Common myeloid progenitor, CD34-positive (primary cell): Measurements from ENCODE around the gene USHBP1.

Source experiments
- CTCF ChIA-PET: fragments of 350-600 bp; sonication (Branson Sonifier 250); formaldehyde crosslinking; loops from one replicate; lab custom pipeline; 2021; ENCODE audit warnings: antibody characterized with exemption; lab: Charles Lee
- POLR2A ChIA-PET: fragments of 350-600 bp; sonication (Branson Sonifier 250); formaldehyde crosslinking; loops from one replicate; lab custom pipeline; 2021; ENCODE audit warnings: antibody characterized with exemption; lab: Charles Lee
- DNase-seq, 3 donors: peaks; one replicate each; pipeline versions ENCODE4 v3.0.0 to v3.0.0-alpha.2; 2013
- H3K27ac ChIP-seq, 2 experiments: 1 replicate in 1 of 2; 2 replicates in 1 of 2; pipeline ENCODE4 v1.7.0; 2013; ENCODE audit warnings: inconsistent platforms in 2 of 2, low read length in 2 of 2, mild to moderate bottlenecking in 2 of 2, low read depth in 1 of 2, moderate library complexity in 1 of 2; ENCODE audit not compliant: severe bottlenecking in 2 of 2, insufficient read depth in 1 of 2, poor library complexity in 1 of 2
- H3K27me3 ChIP-seq, 5 experiments: replicated peaks in 2 of 5; 1 replicate in 3 of 5; 2 replicates in 2 of 5; pipeline versions ENCODE4 v1.6.1 to v1.7.0; 2013; ENCODE audit warnings: low read length in 4 of 5, mild to moderate bottlenecking in 2 of 5, moderate library complexity in 2 of 5, inconsistent platforms in 1 of 5; ENCODE audit not compliant: insufficient read depth in 5 of 5, control insufficient read depth in 4 of 5
- H3K36me3 ChIP-seq, 4 experiments: 1 replicate in 2 of 4; 2 replicates in 2 of 4; pipeline versions ENCODE4 v1.6.1 to v1.7.0; 2013; ENCODE audit warnings: low read length in 3 of 4, control low read depth in 1 of 4, mild to moderate bottlenecking in 1 of 4; ENCODE audit not compliant: control insufficient read depth in 4 of 4, insufficient read depth in 4 of 4
- H3K4me1 ChIP-seq, 4 experiments: 1 replicate in 3 of 4; 2 replicates in 1 of 4; pipeline versions ENCODE4 v1.6.1 to v1.7.1; 2013; ENCODE audit warnings: low read length in 3 of 4, mild to moderate bottlenecking in 3 of 4, control low read depth in 1 of 4, inconsistent platforms in 1 of 4, moderate library complexity in 1 of 4; ENCODE audit not compliant: control insufficient read depth in 4 of 4, insufficient read depth in 4 of 4; ENCODE audit errors: control extremely low read depth in 1 of 4
- H3K4me3 ChIP-seq, 7 experiments: 1 replicate in 4 of 7; 2 replicates in 3 of 7; pipeline versions ENCODE4 v1.5.1 to v1.7.0; 2013; ENCODE audit warnings: mild to moderate bottlenecking in 7 of 7, low read length in 6 of 7, moderate library complexity in 6 of 7, inconsistent platforms in 2 of 7, low read depth in 2 of 7, control low read depth in 1 of 7; ENCODE audit not compliant: insufficient read depth in 4 of 7, control insufficient read depth in 1 of 7; ENCODE audit errors: extremely low read depth in 1 of 7
- H3K9me3 ChIP-seq, 5 experiments: 1 replicate in 4 of 5; 2 replicates in 1 of 5; pipeline versions ENCODE4 v1.6.1 to v1.7.1; 2013; ENCODE audit warnings: low read length in 4 of 5, mild to moderate bottlenecking in 2 of 5, inconsistent platforms in 1 of 5, low read depth in 1 of 5, moderate library complexity in 1 of 5; ENCODE audit not compliant: control insufficient read depth in 4 of 5, insufficient read depth in 2 of 5; ENCODE audit errors: control extremely low read depth in 1 of 5
- WGBS: methylation state at CpG from one replicate; pipeline ENCODE4 v1.1.5; 2013; ENCODE audit not compliant: insufficient coverage; 5-methylcytosine and 5-hydroxymethylcytosine counted together

Gene USHBP1

DNA sequence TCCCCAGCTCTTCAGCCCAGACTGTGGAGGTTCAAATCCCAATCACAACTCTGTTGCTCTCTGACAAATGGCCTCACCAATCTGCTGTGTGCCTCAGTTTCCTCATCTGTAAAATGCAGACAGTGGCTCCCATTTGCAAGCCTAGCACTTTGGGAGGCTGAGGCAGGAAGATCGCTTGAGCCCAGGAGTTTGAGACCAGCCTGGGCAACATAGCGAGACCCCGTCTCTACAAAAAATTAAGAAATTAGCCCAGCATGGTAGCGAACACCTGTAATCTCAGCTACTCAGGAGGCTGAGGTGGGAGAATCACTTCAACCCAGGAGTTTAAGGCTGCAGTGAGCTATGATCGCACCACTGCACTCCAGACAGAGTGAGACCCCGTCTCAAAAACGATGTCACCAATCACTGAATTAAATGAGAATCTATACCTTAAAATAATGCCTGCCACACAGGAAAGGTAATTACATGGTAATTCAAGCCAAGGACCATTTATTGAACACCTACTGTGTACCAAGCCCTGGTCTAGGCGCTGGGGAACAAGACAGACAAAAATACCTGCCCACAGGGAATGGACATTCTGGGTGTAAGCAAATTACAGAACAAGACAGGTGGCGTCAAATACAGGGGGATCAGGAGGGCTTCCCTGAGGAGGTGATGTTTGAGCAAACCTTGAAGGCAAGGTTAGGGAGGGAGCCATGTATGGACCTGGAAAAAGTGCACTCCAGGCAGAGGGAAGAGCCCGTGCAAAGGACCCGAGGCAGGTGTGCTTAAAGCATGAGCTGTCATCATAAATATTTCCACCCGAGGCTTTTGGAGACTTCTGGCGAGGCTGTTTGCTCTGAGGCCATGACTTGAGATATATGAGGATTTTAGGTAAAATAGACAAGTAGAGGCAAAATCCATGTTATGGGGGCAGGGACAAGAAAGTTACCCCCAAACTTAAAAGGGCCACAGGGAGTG is 26.5 kb downstream of the USHBP1 start:
- H3K9me3 ChIP-seq: no peaks in the 10 kb centered on the region
- peaks cover 0 to 18% (median 13%) of the 10 kb centered on the region in 4 experiments for H3K4me1 ChIP-seq
- 95% methylated on average over 8 of the region's 13 CpGs for WGBS
- no peak for DNase-seq
- CTCF ChIA-PET: interaction anchor here (0.6 to 1.8 kb wide), 7 partner anchors 10 to 220 kb away, joined by 3 to 6 read pairs (median 3); partner anchors contain the start of gene BABAM1
- no peak overlapping the region for H3K4me3 ChIP-seq
- peaks cover 0 to 14% (median 3%) of the 10 kb centered on the region in 4 experiments for H3K36me3 ChIP-seq
- H3K27me3 ChIP-seq: no peaks in the 10 kb centered on the region
- H3K27ac ChIP-seq: no peak overlapping the region
- POLR2A ChIA-PET: no interaction called here

DNA sequence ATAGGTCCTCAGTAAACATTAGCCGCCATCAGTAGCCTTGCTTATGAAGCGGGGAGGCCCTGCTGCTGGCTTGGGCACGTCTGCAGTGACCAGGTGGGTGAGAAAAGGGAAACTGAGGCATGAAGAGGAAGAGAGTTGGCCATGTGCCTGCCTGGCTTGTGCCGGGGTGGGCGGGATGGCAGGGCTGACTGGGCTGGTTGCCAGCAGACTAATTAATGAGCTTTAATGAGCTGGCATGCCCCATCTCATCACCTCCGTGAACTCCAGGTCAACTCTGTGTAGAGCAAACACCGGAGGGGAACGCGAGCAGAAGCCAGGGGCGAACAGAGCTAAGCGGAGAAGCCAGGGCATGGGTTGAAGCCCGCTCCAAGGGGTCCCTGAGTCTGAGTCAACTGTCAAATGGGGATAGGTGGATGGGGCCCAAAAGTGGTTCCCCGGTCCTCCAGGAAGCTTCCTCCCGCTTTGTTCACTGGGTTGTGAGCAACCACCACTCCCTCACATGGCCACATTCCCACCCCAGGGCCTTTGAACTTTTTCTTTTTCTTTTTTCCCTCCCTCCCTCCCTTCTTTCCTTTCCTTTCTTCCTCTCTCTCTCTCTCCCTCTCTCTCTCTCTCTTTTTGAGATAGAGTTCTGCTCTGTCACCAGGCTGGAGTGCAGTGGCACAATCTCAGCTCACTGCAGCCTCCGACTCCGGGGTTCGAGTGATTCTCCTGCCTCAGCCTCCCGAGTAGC is 27.6 kb downstream of the USHBP1 start:
- Histone ChIP-seq H3K27me3 (no peaks in the 10 kb centered on the region), H3K27ac (no peak overlapping the region), H3K36me3 (peaks cover 0 to 22% (median 7%) of the 10 kb centered on the region in 4 experiments), H3K4me3 (no peak overlapping the region), H3K9me3 (no peaks in the 10 kb centered on the region), H3K4me1 (peaks cover 0 to 18% (median 13%) of the 10 kb centered on the region in 4 experiments)
- ChIA-PET CTCF (interaction anchor here (0.6 to 2.5 kb wide), 7 partner anchors 9 to 591 kb away, joined by 3 to 8 read pairs (median 3); partner anchors contain the start of gene BABAM1), POLR2A (no interaction called here)
- WGBS: 97% methylated on average over 16 of the region's 18 CpGs
- no peak for DNase-seq

DNA sequence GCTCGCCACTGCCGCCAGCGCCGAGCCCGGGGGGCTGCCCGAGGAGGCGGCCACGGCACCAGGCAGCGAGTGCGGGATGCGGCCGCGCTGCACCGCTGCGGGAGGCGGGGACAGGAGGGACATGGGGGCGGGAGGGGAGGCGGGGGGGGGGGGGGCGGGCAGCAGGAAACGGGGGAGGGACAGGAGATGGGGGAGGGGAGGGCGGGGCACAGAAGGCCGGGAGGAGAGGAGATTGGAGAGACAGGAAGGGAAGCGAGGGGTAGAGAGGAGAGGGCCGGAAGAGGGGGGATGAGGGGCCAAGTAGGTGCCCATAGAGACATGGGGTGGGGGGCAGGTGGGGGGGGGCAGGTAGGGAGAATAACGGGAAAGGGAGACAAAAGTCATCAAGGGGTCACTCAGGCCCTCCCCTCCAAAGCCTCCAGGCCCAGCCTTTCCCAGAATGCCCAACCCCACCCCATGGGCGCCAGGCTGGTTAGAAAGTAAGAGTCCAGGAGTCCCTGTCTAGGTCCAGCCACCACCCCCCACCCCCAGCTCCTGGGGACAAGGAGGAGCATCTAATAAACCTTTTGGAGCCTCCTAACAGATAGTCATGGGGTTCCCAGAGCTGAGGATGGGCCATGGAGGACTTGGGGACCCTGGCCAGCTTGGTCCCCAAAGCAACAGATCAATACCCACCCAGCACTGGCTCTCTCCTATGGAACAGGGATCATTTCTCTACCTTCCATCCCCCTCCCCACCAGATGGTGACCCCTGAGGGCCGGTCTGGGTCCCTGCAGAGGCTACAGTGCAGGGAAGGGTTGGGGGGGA is 28.4 kb downstream of the USHBP1 start:
- DNase-seq: no peak
- WGBS: no CpG with 5 or more reads among the region's 27 CpGs
- POLR2A ChIA-PET: interaction anchor here (0.5 to 0.9 kb wide), 4 partner anchors 16 to 66 kb away, joined by 3 read pairs; partner anchors contain the start of gene BABAM1
- Histone ChIP-seq H3K27ac (no peak overlapping the region), H3K4me1 (peaks cover 0 to 18% (median 13%) of the 10 kb centered on the region in 4 experiments), H3K36me3 (peaks cover 0 to 28% (median 10%) of the 10 kb centered on the region in 4 experiments), H3K4me3 (peak overlapping the region in 5 of 7 experiments; percentile 50 to 75 (median 66)), H3K27me3 (no peaks in the 10 kb centered on the region), H3K9me3 (no peaks in the 10 kb centered on the region)
- CTCF ChIA-PET: interaction anchor here (0.6 to 2.5 kb wide), 10 partner anchors 9 to 590 kb away, joined by 3 to 12 read pairs (median 3); partner anchors contain the start of gene OCEL1

DNA sequence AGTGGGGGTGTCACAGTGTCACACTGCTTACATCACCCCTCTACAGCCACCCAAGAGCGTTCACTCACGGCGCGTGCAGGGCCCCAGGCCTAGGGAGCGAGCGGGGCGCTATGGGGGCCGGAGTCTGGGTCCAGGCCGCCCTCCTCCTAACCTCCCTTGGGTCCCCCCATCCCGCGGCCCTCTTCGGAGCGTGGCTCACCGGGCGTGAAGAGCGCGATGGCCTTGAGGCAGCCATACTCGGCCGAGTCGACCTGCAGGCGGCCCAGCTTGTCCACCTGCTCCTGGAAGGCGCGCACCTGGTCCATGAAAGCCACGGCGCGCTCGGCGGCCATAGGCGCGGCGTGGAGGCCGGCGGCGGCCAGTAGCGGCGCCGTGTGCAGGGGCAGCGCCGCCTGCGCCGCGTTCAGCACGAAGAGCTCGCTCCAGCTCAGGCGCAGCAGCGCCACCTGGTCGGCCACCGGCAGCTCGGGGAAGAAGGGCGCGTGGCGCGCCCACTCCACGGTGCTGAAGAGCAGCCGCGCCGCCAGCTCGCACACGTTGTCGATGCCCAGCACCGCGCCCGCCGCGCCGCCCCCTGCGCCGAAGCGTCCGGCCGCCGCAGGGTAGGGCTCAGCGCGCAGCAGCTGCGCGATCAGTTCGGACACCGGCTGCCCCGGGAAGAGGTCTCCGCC is 29.1 kb downstream of the USHBP1 start:
- POLR2A ChIA-PET: interaction anchor here (0.5 to 0.9 kb wide), 4 partner anchors 15 to 65 kb away, joined by 3 read pairs; partner anchors contain the start of gene BABAM1
- WGBS: 2% methylated on average over 58 of the region's 80 CpGs
- CTCF ChIA-PET: interaction anchor here (0.6 to 2.5 kb wide), 8 partner anchors 9 to 164 kb away, joined by 3 to 12 read pairs (median 4); partner anchors contain the start of gene OCEL1
- peak overlapping the region in 1 of 2 experiments; percentile 66 for H3K27ac ChIP-seq
- no peaks in the 10 kb centered on the region for H3K27me3 ChIP-seq
- peaks cover 0 to 33% (median 12%) of the 10 kb centered on the region in 4 experiments for H3K36me3 ChIP-seq
- DNase-seq: peak; percentile 77 to 84 (median 82)
- peak overlapping the region; percentile 43 to 75 (median 60) for H3K4me3 ChIP-seq
- H3K9me3 ChIP-seq: no peaks in the 10 kb centered on the region
- H3K4me1 ChIP-seq: peaks cover 0 to 18% (median 13%) of the 10 kb centered on the region in 4 experiments

DNA sequence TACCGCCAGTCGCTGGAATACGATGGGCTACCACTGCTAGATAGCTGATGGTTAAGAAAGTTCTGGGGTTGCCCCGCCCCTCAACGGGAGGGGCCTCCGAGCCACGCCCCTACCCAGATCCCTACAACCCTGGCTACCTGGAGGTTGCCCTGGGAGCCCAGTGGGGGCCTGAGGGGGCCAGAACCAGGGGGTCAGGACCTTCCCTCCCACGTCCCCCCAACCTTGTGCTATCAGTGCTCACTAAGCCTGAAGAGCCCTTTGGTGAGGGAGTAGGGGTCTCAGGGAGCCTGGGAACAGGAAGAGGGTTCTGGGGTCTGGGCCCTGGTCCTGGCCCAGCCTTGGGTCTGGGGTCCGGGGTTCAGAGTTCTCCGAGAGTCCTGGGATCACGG is 29.6 kb downstream of the USHBP1 start:
- Histone ChIP-seq H3K27me3 (no peaks in the 10 kb centered on the region), H3K9me3 (no peaks in the 10 kb centered on the region), H3K4me1 (peaks cover 0 to 18% (median 13%) of the 10 kb centered on the region in 4 experiments), H3K4me3 (peak overlapping the region in 6 of 7 experiments; percentile 43 to 75 (median 63)), H3K27ac (peak overlapping the region in 1 of 2 experiments; percentile 66), H3K36me3 (peaks cover 0 to 31% (median 14%) of the 10 kb centered on the region in 4 experiments)
- ChIA-PET CTCF (interaction anchor here (1.0 to 2.5 kb wide), 4 partner anchors 8 to 164 kb away, joined by 3 to 12 read pairs (median 9); partner anchors contain the start of gene OCEL1), POLR2A (no interaction called here)
- DNase-seq: peak; percentile 38 to 70 (median 68)
- 13% methylated on average over 8 of the region's 11 CpGs for WGBS

DNA sequence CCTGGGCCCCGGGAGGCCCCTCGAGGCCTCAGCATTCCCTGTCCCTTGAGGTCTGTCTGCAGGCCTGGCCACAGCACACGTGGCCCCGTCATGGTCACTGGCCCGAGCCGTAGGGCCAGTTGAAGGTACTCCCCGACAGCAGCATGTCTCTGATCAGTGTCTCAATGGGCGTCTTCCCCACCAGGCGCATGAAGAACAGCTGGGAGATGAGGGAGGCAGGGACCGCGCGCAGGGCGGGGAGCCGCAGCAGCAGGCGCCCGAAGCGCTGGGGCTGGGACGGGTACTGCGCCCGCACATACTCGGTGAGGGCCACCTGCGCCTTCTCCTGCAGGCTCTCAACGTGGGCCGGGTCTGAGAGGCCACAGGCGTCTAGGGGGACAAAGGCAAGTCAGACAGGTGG is 32.3 kb downstream of the USHBP1 start:
- H3K27ac ChIP-seq: no peak overlapping the region
- H3K4me3 ChIP-seq: no peak overlapping the region
- H3K4me1 ChIP-seq: peaks cover 0 to 18% (median 13%) of the 10 kb centered on the region in 4 experiments
- DNase-seq: no peak
- WGBS: 95% methylated on average over 25 of the region's 25 CpGs
- H3K36me3 ChIP-seq: peaks cover 0 to 29% (median 14%) of the 10 kb centered on the region in 4 experiments
- ChIA-PET CTCF (no interaction called here), POLR2A (no interaction called here)
- H3K27me3 ChIP-seq: no peaks in the 10 kb centered on the region
- H3K9me3 ChIP-seq: no peaks in the 10 kb centered on the region
